Adrenal gland (tissue), 12 donors: ENCODE data around the gene P4HA2. TPM values are rescaled to one million over a fixed set of nuclear protein-coding genes. Genes with fewer than 3 reads are reported as not detected.

Experiments
- DNase-seq, 7 donors: peaks; one replicate each; pipeline ENCODE4 v3.0.0-alpha.2; 2019 to 2020
- H3K27ac ChIP-seq, 5 donors: fragments of 200-600 bp; sonication (generic) in 4 of 5; 1 replicate in 3 of 5; 2 replicates in 2 of 5; pipeline versions ENCODE4 v1.5.1 to v1.8.0; 2016 to 2020; ENCODE audit warnings: mild to moderate bottlenecking in 1 of 5
- H3K27me3 ChIP-seq: fragments of 200-600 bp; 2 replicates; pipeline ENCODE4 v1.8.0; 2021
- H3K36me3 ChIP-seq, 2 donors: fragments of 200-600 bp; replicated peaks in 1 of 2; 1 replicate in 1 of 2; 2 replicates in 1 of 2; pipeline versions ENCODE4 v1.5.1 to v1.8.0; 2018 to 2022
- H3K4me1 ChIP-seq, 2 donors: fragments of 200-600 bp; replicated peaks in 1 of 2; 1 replicate in 1 of 2; 2 replicates in 1 of 2; pipeline versions ENCODE4 v1.5.1 to v1.8.0; 2018 to 2021
- H3K4me3 ChIP-seq, 4 donors: fragments of 200-600 bp; sonication (generic) in 3 of 4; one replicate each; pipeline ENCODE4 v1.5.1; 2016 to 2018
- H3K9me3 ChIP-seq, 3 donors: fragments of 200-600 bp; sonication (generic) in 1 of 3; replicated peaks in 1 of 3; 1 replicate in 2 of 3; 2 replicates in 1 of 3; pipeline versions ENCODE4 v1.5.1 to v1.8.0; 2016 to 2021
- CTCF ChIP-seq, 6 experiments: fragments of 450-650 bp in 4 of 6; fragments of 200-600 bp in 2 of 6; sonication (generic) in 1 of 6; IDR thresholded peaks; 1 replicate in 5 of 6; 2 replicates in 1 of 6; pipeline versions ENCODE4 v1.5.1 to v1.8.0; 2016 to 2021; ENCODE audit warnings: antibody characterized with exemption in 6 of 6, mild to moderate bottlenecking in 2 of 6, moderate library complexity in 1 of 6
- POLR2A ChIP-seq, 2 donors: fragments of 450-650 bp; IDR thresholded peaks; one replicate each; pipeline ENCODE4 v1.6.1; 2017; ENCODE audit warnings: antibody characterized with exemption in 2 of 2, mild to moderate bottlenecking in 2 of 2, moderate library complexity in 1 of 2
- WGBS, 4 donors: extraction: QIAGEN DNeasy Blood & Tissue Kit in 2 of 4; methylation state at CpG; one replicate each; pipeline versions ENCODE4 v1.1.5 to v1.1.7; 2013 to 2017; 5-methylcytosine and 5-hydroxymethylcytosine counted together
- intact Hi-C, 2 donors: fragments of 100-400 bp; cut with DNase I; formaldehyde crosslinking; loops; one replicate each; pipeline versions ENCODE4 v1.14.1 to v1.15.0; 2022 to 2023
- polyA plus RNA-seq, 3 donors: library from polyadenylated mRNA; stranded (reverse); fragments of 200-250 nt in 2 of 3; fragments of 350-450 nt in 1 of 3; fragmentation: Illumina TruSeq in 1 of 3; extraction: RNeasy Lipid Tissue Mini Kit (QIAGEN cat#74804) in 1 of 3; gene quantifications; one replicate each; pipeline ENCODE4 v1.2.3, GENCODE V29; 2013 to 2014
- total RNA-seq, 9 donors: library from RNA; depleted of rRNA in 4 of 9; stranded (reverse); fragments of >200 nt in 4 of 9; fragments of 120-200 nt in 1 of 9; fragmentation: NEBNext Ultra II Directional in 1 of 9; extraction: Animal tissue kit (Norgen Biotek cat#: 25700) in 1 of 9; gene quantifications; one replicate each; pipeline versions ENCODE4 v1.1.0 to v1.2.4, GENCODE V29; 2013 to 2023
- donor health status: healthy with polysubstance abuse.
- donor health status: Bipolar disorder and iron deficiency.
- donor health status: DM: yes; HTN: yes; CAD: no.
- donor health status: DM: no; HTN: no; CAD: no.
- donor health status: DM: no; HTN: no; CAD: no.
- donor health status: DM: yes; HTN: yes; CAD: no.

Gene P4HA2
- total and polyA plus RNA-seq, 12 donors = 9.9 to 34.0 (median 15.5) TPM

DNA sequence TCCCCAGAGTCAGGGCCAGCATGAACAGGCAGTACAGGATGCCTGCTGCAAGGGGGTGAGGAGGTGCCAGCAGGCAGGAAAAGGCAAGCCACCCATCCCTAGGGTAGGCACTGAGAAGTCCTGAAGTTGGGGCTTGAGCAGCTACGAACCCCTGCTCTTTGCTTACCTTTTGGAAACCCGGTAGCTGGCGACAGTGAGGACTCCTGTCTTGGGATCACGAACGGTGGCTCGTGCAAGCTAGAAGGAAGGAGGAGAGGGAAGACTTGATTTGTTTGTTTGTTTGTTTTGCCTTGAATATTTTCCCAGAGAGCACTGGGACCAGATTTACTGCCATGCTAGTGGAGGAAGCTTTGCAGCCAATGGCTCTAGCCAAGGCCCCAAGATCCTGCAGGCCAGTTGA, 23.7 kb downstream of the P4HA2 start:
- H3K36me3 ChIP-seq = peaks cover 0 to 7% of the 10 kb centered on the region in 2 donors
- intact Hi-C loops = no loop called here
- H3K4me3 ChIP-seq = no peak overlapping the region
- H3K27ac ChIP-seq = no peak overlapping the region
- DNase-seq = peak in 1 of 7 donors; percentile 33
- H3K4me1 ChIP-seq = no peaks in the 10 kb centered on the region
- WGBS, 4 donors = 95 to 98% (median 96%) methylated on average over 6 of the region's 6 CpGs
- H3K9me3 ChIP-seq = no peaks in the 10 kb centered on the region
- no peaks in the 10 kb centered on the region for H3K27me3 ChIP-seq
- no peak for TF ChIP-seq CTCF (IDR thresholded peaks at IDR 0.05)

GRCh38 chr5:132203464-132203818, 24.2 kb downstream of the P4HA2 start:
- intact Hi-C loops = no loop called here
- peaks cover 0 to 8% of the 10 kb centered on the region in 2 donors for H3K36me3 ChIP-seq
- TF ChIP-seq CTCF (IDR thresholded peaks at IDR 0.05) (no peak), POLR2A (IDR thresholded peaks at IDR 0.05) (no peak)
- WGBS, 4 donors = 86 to 94% (median 88%) methylated on average over 4 of the region's 4 CpGs
- H3K27ac ChIP-seq = no peak overlapping the region
- no peak overlapping the region for H3K4me3 ChIP-seq
- no peaks in the 10 kb centered on the region for H3K27me3 ChIP-seq
- H3K9me3 ChIP-seq = no peaks in the 10 kb centered on the region
- DNase-seq = no peak
- H3K4me1 ChIP-seq = no peaks in the 10 kb centered on the region

GRCh38 chr5:132202711-132203463, 24.8 kb downstream of the P4HA2 start:
- Histone ChIP-seq H3K27ac (no peak overlapping the region), H3K36me3 (peaks cover 0 to 13% of the 10 kb centered on the region in 2 donors), H3K27me3 (no peaks in the 10 kb centered on the region), H3K9me3 (no peaks in the 10 kb centered on the region), H3K4me3 (no peak overlapping the region), H3K4me1 (no peaks in the 10 kb centered on the region)
- TF ChIP-seq POLR2A (IDR thresholded peaks at IDR 0.05) (no peak), CTCF (IDR thresholded peaks at IDR 0.05) (no peak)
- peak in 1 of 7 donors; percentile 35 for DNase-seq
- intact Hi-C loops = no loop called here
- 85 to 96% (median 94%) methylated on average over 2 of the region's 2 CpGs for WGBS, 4 donors

DNA sequence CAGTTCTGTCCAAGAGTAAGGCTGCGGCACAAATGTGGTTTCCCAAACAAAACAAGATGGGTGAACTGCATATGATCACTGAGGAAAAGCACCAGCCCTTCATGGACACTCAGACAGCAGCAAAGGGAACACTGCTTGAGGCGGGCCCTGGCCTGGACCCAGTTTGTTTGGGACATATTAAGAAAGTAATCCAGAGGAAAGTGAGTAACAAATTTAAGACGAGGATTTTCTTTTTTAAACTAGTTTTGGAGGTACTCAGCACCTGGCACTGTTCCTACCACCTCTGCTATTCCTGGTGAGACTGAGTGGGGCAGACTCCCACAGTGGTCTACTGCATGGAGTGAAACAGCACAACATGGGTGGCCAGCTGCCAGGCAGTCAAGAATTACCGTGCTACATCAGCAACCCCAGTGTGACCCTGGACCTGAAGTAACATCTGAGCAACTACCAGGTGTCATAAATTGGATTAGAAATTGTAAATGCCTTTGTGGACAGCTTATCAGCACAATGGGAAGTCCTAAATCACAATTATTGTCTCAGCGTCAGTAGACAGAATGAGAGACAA, 28.5 kb downstream of the P4HA2 start:
- WGBS, 4 donors = 86 to 89% (median 87%) methylated on average over 5 of the region's 5 CpGs
- intact Hi-C loops = no loop called here
- no peak for TF ChIP-seq POLR2A (IDR thresholded peaks at IDR 0.05)
- no peak for TF ChIP-seq CTCF (IDR thresholded peaks at IDR 0.05)
- peak in 1 of 7 donors; percentile 50 for DNase-seq
- Histone ChIP-seq H3K9me3 (no peaks in the 10 kb centered on the region), H3K36me3 (peaks cover 0 to 23% of the 10 kb centered on the region in 2 donors), H3K4me3 (no peak overlapping the region), H3K4me1 (no peaks in the 10 kb centered on the region), H3K27ac (no peak overlapping the region), H3K27me3 (no peaks in the 10 kb centered on the region)
